ENCODE data around the gene RAB40A.
A peak's percentile ranks its signal among the peaks of the same experiment; 100 is the strongest.

Gene RAB40A

DNA sequence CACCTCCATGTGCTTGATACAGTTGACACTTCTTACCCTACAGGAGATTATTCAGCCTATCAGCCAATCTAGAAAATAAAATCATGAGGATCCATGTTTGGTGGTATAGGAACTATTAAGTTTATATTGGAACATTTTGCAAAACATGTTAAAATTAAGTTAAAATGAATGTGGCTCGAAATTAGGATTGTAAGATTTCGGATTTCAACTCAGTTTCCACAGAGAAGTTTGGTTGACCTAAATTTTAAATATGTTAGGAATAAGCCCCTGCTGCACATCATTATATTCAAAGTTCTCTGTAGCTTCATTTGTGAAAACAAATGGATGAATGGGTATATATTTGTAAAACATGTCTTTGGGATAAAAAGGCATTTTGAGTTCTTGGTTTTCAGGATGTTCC is at the start of gene RAB40A:
Gene RAB40A (minus strand): TSS at position 101 of the 400 bp plus-strand sequence. CDS start 18,733 bp downstream, outside the sequence.
- no peak for FAIRE-seq
- no peak for DNase-seq (ENCODE audit: insufficient read length, low spot score)

DNA sequence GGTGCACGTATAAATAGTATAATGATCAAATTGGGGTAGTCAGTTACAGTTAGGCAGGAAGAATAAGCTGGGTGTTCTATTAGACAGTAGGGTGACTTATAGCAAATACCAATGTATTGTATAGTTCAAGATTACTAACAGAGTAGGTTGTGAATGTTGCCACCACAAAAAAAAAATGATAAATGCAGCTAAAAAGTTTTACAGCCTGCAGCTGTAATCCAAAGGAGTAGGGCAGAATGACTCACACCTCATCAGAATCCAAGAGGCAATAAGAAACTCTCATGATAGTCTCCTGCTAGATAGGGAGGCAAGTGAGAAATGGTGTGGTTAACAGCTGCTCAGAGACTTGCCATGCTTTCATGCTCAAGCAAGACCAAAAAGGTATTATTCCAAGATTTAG is 46.5 kb upstream of the RAB40A start:
- DNase-seq (ENCODE audit: insufficient read length, low spot score) = no peak

GRCh38 chrX:103565197-103565596 is 45.9 kb upstream of the RAB40A start:
- FAIRE-seq (peak; percentile 85), DNase-seq (ENCODE audit: insufficient read length, low spot score) (no peak)

More for the DNA sequence above, 46.5 kb upstream of the RAB40A start:
- no peak for FAIRE-seq

DNA sequence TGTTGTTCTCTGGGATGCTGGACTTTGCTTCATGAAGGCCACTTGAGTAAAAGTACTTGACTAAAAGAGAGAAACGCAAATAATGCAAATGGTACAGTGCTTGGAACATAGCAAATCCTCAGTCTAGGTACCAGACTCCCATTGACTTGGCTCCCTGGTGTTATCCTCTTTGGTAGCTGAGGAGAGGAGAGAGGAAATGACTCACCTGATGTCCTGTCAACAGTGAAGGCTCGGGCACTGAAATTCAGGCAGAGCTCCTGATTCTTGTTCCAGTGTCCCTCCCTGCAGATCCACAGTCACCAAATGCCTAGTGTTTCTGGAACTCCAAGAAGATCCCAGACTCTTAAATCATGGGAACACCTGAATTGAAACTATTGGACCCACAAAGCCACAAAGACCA is 43.5 kb upstream of the RAB40A start:
- DNase-seq (ENCODE audit: insufficient read length, low spot score) (no peak), FAIRE-seq (peak; percentile 21)

DNA sequence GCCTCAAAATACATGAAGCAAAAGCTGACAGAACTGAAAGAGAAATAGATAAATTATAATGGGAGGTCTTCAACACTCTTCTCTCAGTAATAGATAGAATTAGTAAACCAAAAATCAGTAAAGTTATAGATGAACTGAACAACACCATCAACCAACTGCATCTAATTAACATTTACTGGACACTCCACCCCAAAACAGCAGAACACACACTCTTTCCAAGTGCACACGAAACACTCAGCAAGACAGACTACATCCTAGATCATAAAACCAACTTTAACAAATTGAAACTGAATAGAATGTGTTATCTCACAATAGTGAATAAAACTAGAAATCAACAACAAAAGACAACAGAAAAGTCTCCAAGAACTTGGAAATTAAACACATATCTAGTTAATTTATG is 41.0 kb upstream of the RAB40A start:
- DNase-seq (ENCODE audit: insufficient read length, low spot score) = no peak
- no peak for FAIRE-seq

GRCh38 chrX:103556963-103557612 is 37.8 kb upstream of the RAB40A start:
- DNase-seq (ENCODE audit: insufficient read length, low spot score) = no peak
- FAIRE-seq = no peak

DNA sequence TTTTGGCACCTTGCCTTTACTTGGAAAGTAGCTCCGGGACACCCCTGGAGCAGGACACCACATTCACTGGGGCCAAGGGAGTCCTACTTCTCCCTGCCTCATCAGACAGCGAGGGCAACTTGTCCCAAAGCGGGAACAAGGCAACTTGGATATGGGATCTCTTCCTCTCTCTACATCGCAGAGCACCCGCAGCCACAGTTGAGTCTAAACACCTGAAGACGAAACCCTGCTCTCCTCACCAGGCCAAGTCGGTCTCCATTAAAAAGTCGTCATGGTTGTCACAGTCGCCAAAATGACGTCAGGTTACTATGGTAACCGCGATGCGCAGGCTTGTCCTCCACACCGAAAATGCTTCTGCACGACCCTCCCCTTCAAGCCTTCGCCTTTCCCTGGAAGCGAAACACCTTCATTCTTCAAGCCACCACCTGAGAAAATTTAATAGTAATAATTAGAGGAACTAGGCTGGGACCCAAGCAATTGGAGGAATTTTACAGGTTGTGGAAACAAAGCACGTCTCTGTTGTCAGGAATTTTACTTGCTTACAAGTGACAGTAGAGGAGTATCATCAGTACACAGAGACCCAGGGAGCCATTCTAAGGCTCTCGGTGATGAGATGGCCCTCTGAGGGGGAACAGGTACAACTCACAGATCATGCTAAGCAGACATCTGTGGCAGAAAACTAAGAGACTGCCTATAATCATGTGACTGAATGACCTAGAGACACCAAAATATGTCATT is 35.6 kb upstream of the RAB40A start:
- DNase-seq (ENCODE audit: insufficient read length, low spot score) (peak; percentile 23), FAIRE-seq (peak; percentile 97)

DNA sequence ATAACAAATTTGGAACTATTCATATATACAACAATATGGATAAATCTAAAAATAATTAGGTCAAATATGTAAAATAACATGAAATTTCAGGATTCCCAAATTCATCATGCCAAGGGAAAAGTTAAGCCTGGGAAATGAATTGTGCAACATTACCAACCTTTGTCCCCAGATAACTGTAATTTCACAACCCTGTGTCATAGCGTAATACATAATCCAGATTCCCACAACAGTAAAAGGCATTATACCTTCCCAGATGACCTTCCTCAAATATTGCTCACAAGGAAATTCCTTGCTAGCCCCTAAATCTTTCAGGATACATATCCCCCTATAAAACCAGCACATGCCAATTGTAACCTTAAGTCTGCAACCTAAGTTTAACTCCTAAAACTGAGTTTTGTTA is 32.9 kb upstream of the RAB40A start:
- DNase-seq (ENCODE audit: insufficient read length, low spot score) (no peak), FAIRE-seq (no peak)

DNA sequence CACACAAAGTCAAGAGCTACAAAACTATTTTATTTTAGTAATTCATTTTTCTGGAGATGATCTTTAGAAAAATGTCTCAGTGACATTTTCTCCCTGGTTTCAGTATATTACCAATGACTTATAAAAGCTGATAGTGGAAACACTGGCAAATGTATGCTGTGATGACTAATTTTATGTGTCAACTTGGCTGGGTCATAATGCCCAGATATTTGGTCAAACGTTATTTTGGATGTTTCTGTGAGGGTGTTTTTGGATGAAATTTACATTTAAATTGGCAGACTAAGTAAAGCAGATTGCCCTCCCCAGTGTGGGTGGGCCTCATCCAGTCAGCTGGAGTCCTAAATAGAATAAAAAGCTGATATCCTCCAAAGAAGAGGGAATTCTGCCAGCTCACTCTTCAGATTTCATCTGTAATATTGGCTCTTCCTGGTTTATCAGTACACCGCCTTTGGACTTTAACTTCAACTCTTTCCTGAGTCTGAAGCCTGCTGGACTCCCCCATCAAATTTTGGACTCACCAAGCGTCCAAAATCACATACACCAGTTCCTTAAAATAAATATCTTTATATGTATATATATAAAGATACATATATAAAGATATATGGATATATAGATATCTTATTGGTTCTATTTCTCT is 31.2 kb upstream of the RAB40A start:
- FAIRE-seq (no peak), DNase-seq (ENCODE audit: insufficient read length, low spot score) (no peak)

DNA sequence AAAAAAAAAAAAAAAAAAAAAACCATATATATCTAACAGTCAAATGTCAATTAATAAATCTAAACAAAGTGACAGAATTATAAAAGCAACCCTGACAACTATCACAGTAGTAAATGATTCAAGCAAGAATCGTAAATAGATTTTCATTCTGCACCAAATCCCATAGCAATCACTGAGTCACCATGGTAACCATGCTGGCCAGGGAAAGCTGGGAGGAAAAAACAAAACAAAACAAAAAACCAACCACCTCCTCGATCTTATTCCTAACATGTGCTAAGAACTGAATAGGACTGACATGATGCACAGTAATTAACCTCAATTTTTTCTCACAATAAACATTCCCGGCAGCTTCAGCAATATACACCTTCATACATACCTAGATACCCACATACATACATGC is 30.6 kb upstream of the RAB40A start:
- FAIRE-seq (no peak), DNase-seq (ENCODE audit: insufficient read length, low spot score) (no peak)

GRCh38 chrX:103540145-103540544 is 20.9 kb upstream of the RAB40A start:
- FAIRE-seq = no peak
- no peak for DNase-seq (ENCODE audit: insufficient read length, low spot score)

GRCh38 chrX:103539695-103540094 is 20.4 kb upstream of the RAB40A start:
- no peak for DNase-seq (ENCODE audit: insufficient read length, low spot score)
- no peak for FAIRE-seq

DNA sequence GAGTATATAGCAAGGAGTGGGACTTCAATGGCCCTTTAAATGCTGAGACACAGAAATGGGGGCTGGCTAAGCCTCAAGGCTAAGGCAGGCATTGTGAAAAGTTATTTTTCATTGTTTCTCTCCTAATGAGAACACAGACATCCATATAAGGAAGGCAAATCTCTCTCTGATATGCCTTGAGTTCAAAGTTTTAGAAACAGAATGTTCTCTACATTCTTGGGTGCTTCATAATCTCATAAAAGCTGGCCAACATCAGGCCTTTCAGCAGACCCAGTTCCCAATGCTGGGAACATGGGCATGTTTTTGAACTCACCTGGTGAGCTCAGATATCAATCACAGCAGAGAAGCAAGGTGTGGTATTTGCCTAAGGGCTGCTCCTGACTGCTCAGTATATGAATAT is 19.4 kb upstream of the RAB40A start:
- DNase-seq (ENCODE audit: insufficient read length, low spot score) (no peak), FAIRE-seq (no peak)

- no peak for FAIRE-seq
- DNase-seq (ENCODE audit: insufficient read length, low spot score) = no peak
These were observed 18.6 kb upstream of the RAB40A start for GRCh38 chrX:103537871-103538387.

GRCh38 chrX:103536732-103537131 is 17.4 kb upstream of the RAB40A start:
- FAIRE-seq = no peak

GRCh38 chrX:103536071-103536470 is 16.8 kb upstream of the RAB40A start:
- DNase-seq (ENCODE audit: insufficient read length, low spot score) (no peak), FAIRE-seq (no peak)

More at GRCh38 chrX:103536732-103537131, 17.4 kb upstream of the RAB40A start:
- no peak for DNase-seq (ENCODE audit: insufficient read length, low spot score)

- FAIRE-seq (peak; percentile 91), DNase-seq (ENCODE audit: insufficient read length, low spot score) (no peak)
These were observed 15.9 kb upstream of the RAB40A start for GRCh38 chrX:103535206-103535605.

DNA sequence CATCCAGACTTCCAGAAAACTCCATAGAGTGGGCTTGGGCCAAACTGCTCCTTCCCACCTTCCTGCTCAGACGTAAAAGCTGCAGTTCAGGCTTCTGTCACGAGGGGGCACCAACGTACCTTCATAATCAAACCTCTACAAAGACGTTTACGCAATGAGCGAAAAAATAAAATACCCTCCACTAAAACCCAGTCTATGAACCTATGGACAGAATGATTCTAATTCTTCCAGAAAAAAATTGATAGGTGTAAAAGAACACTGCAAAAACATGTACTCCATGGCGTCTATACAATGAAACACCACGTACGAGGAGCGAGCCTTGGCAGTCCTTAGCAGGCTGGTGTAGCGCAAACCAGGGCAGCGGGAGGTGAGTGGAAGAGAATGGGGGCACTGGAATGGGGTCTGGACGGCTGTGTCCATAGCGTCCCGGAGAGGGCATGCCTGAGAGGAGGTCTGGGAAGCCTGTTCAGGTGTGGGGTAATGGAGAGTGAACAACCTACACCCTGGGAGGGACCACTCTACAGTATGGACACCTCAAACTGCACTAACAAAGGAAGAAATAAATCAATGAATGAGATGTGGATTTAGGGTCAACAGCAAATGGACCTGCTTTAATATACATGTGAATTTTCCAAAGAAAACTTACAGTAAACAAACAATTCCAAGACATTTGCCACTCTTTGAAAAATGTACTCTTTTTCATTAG is 14.4 kb upstream of the RAB40A start:
- FAIRE-seq = peak; percentile 98
- DNase-seq (ENCODE audit: insufficient read length, low spot score) = peak; percentile 2

DNA sequence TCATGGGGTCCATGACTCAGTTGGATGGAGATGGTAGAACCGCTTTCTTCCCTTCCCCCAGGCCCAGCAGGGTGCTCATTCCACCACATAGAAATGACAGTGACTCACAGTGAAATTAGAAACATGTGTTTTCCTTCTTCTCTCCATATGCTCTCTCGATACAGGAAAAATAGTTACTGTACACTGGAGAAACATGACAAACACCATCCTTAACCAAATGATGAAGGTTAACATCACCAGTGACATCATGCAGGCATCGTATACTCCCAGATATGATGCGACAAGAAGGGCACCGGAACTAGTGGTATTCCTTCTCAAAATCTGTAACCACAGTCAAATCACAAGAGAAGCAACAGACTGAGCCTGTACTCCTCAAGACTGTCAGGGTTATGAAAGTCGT is 11.7 kb upstream of the RAB40A start:
- FAIRE-seq = no peak
- DNase-seq (ENCODE audit: insufficient read length, low spot score) = no peak

DNA sequence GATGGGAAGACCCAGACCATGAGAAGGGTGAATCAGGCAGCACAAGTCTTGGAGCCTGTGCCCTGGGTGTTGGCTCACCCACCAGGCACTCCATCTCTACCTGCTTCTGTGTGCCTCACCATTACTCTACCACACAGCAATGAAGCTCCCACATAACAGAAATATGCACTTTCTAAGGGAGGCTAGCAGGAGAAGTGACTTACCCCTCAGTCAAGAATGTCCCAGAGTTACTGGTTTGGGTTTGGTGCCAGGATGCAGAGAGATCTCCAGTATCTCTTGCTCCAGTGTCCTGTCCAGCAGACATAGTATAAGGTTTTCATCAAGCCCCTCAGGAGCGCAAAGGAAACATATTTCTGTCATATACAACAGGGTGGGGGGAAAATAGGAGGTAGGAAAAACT is 11.3 kb upstream of the RAB40A start:
- no peak for FAIRE-seq
- DNase-seq (ENCODE audit: insufficient read length, low spot score) = no peak

- no peak for FAIRE-seq
- no peak for DNase-seq (ENCODE audit: insufficient read length, low spot score)
These were observed 10.3 kb upstream of the RAB40A start for GRCh38 chrX:103529550-103529949.

Data from GM19239 (cell line).